Mucosa of descending colon (tissue), 3 donors: ENCODE results near the gene GDF10. TPM values are rescaled to one million over a fixed set of nuclear protein-coding genes. Genes with fewer than 3 reads are reported as not detected.

Experiments
- ATAC-seq: fragments of 200-7000 bp; cut with Tn5 transposase; one replicate; pipeline ENCODE4 v1.9.1; 2020; ENCODE audit warnings: mild to moderate bottlenecking, moderate library complexity
- DNase-seq, 3 donors: peaks; one replicate each; pipeline ENCODE4 v3.0.0-alpha.2; 2020
- H3K36me3 ChIP-seq: fragments of 200-600 bp; one replicate; pipeline ENCODE4 v1.8.0; 2021; ENCODE audit warnings: low read depth, mild to moderate bottlenecking
- H3K4me1 ChIP-seq: fragments of 200-600 bp; one replicate; pipeline ENCODE4 v1.8.0; 2021; ENCODE audit warnings: low read depth, mild to moderate bottlenecking
- H3K4me3 ChIP-seq: fragments of 200-600 bp; one replicate; pipeline ENCODE4 v1.8.0; 2021; ENCODE audit warnings: mild to moderate bottlenecking
- H3K9me3 ChIP-seq: fragments of 200-600 bp; one replicate; pipeline ENCODE4 v1.8.0; 2021; ENCODE audit warnings: mild to moderate bottlenecking
- intact Hi-C, 2 donors: fragments of 100-400 bp; cut with DNase I in 1 of 2; cut with micrococcal nuclease in 1 of 2; formaldehyde crosslinking; loops; one replicate each; pipeline versions ENCODE4 v1.11.0 to v1.11.1; 2022; cut with DNase I, micrococcal nuclease
- total RNA-seq, 3 donors: library from RNA; stranded (reverse); fragmentation: NEBNext Ultra II Directional in 2 of 3; extraction: Animal tissue kit (Norgen Biotek cat#: 25700) in 2 of 3; gene quantifications; one replicate each; pipeline versions ENCODE4 v1.2.1 to v1.2.4, GENCODE V29; 2021 to 2023
- TF ChIP-seq, protein P1 (sequence below): fragments of 200-600 bp; IDR thresholded peaks from one replicate; pipeline ENCODE4 v1.8.0; 2022; ENCODE audit warnings: antibody characterized with exemption, mild to moderate bottlenecking
- donor health status: DM: no; HTN: no; CAD: no; lungs with moderate emphysema.
- donor health status: DM: no; HTN: no; CAD: no.
- donor health status: DM: no; HTN: yes; CAD: no.

The GDF10 gene
- total RNA-seq, 3 donors from 2014 or later = 0.14 to 3.2 (median 0.41) TPM

- intact Hi-C loops = no loop called here
- no peak for ATAC-seq
- TF ChIP-seq, protein P1, sequence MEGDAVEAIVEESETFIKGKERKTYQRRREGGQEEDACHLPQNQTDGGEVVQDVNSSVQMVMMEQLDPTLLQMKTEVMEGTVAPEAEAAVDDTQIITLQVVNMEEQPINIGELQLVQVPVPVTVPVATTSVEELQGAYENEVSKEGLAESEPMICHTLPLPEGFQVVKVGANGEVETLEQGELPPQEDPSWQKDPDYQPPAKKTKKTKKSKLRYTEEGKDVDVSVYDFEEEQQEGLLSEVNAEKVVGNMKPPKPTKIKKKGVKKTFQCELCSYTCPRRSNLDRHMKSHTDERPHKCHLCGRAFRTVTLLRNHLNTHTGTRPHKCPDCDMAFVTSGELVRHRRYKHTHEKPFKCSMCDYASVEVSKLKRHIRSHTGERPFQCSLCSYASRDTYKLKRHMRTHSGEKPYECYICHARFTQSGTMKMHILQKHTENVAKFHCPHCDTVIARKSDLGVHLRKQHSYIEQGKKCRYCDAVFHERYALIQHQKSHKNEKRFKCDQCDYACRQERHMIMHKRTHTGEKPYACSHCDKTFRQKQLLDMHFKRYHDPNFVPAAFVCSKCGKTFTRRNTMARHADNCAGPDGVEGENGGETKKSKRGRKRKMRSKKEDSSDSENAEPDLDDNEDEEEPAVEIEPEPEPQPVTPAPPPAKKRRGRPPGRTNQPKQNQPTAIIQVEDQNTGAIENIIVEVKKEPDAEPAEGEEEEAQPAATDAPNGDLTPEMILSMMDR = no peak
- no peaks in the 10 kb centered on the region for H3K36me3 ChIP-seq
- no peak overlapping the region for H3K4me3 ChIP-seq
- no peak for DNase-seq
- no peaks in the 10 kb centered on the region for H3K4me1 ChIP-seq
- H3K9me3 ChIP-seq = no peaks in the 10 kb centered on the region
Measured at GRCh38 chr10:47358457-47358856, 58.5 kb downstream of the GDF10 start.

GRCh38 chr10:47359101-47359500 lies 59.1 kb downstream of the GDF10 start:
- Histone ChIP-seq H3K36me3 (no peaks in the 10 kb centered on the region), H3K4me3 (no peak overlapping the region), H3K4me1 (no peaks in the 10 kb centered on the region), H3K9me3 (no peaks in the 10 kb centered on the region)
- DNase-seq (no peak), ATAC-seq (no peak)
- TF ChIP-seq, protein P1 = no peak
- intact Hi-C loops = no loop called here

GRCh38 chr10:47359626-47360418 lies 59.8 kb downstream of the GDF10 start:
- TF ChIP-seq, protein P1 = no peak
- H3K9me3 ChIP-seq = no peaks in the 10 kb centered on the region
- no peak for ATAC-seq
- no peak for DNase-seq
- H3K36me3 ChIP-seq = no peaks in the 10 kb centered on the region
- intact Hi-C loops = no loop called here
- H3K4me1 ChIP-seq = no peaks in the 10 kb centered on the region
- no peak overlapping the region for H3K4me3 ChIP-seq

- TF ChIP-seq, protein P1 = no peak
- no peaks in the 10 kb centered on the region for H3K4me1 ChIP-seq
- no peaks in the 10 kb centered on the region for H3K9me3 ChIP-seq
- no peak overlapping the region for H3K4me3 ChIP-seq
- no peak for ATAC-seq
- no peaks in the 10 kb centered on the region for H3K36me3 ChIP-seq
- DNase-seq = no peak
- intact Hi-C loops = no loop called here
Measured at GRCh38 chr10:47360419-47361040, 60.5 kb downstream of the GDF10 start.

GRCh38 chr10:47361293-47361692 lies 61.3 kb downstream of the GDF10 start:
- DNase-seq (peak in 2 of 3 donors; percentile 53 to 67), ATAC-seq (peak; percentile 35)
- Histone ChIP-seq H3K4me3 (no peak overlapping the region), H3K36me3 (no peaks in the 10 kb centered on the region), H3K4me1 (no peaks in the 10 kb centered on the region), H3K9me3 (no peaks in the 10 kb centered on the region)
- TF ChIP-seq, protein P1 = peak; percentile 62
- intact Hi-C loops = no loop called here
